Testis (tissue), 3 donors: ENCODE results near the gene SNRPN. TPM values are rescaled to one million over a fixed set of nuclear protein-coding genes. Genes with fewer than 3 reads are reported as not detected.

ENCODE experiments used
- DNase-seq: peaks from one replicate; pipeline ENCODE4 v3.0.0-alpha.2; 2019
- H3K27ac ChIP-seq, 2 donors: fragments of 200-600 bp; sonication (generic); one replicate each; pipeline ENCODE4 v1.5.1; 2019
- H3K27me3 ChIP-seq: fragments of 200-600 bp; sonication (generic); one replicate; pipeline ENCODE4 v1.5.1; 2019
- H3K36me3 ChIP-seq: fragments of 200-600 bp; sonication (generic); one replicate; pipeline ENCODE4 v1.5.1; 2017; ENCODE audit warnings: low read depth; ENCODE audit errors: missing control alignments
- H3K4me1 ChIP-seq: fragments of 200-600 bp; sonication (generic); one replicate; pipeline ENCODE4 v1.5.1; 2019
- H3K4me3 ChIP-seq, 2 donors: fragments of 200-600 bp; sonication (generic); one replicate each; pipeline ENCODE4 v1.5.1; 2017 to 2019
- H3K9me3 ChIP-seq: fragments of 200-600 bp; sonication (generic); one replicate; pipeline ENCODE4 v1.5.1; 2017
- POLR2A ChIP-seq: fragments of 450-650 bp; IDR thresholded peaks from one replicate; pipeline ENCODE4 v1.6.1; 2017; ENCODE audit warnings: antibody characterized with exemption, mild to moderate bottlenecking, moderate library complexity
- WGBS, 2 donors: methylation state at CpG; one replicate each; pipeline ENCODE4 v1.1.5; 2018; 5-methylcytosine and 5-hydroxymethylcytosine counted together
- intact Hi-C: fragments of 100-400 bp; cut with DNase I; formaldehyde crosslinking; loops from one replicate; pipeline ENCODE4 v1.15.1; 2023; ENCODE audit warnings: low total_unique reads
- polyA plus RNA-seq: library from polyadenylated mRNA; stranded (reverse); fragments of 350-450 nt; fragmentation: Illumina TruSeq; extraction: RNeasy Lipid Tissue Mini Kit (QIAGEN cat#74804); gene quantifications from one replicate; pipeline ENCODE4 v1.2.3, GENCODE V29; 2014; ENCODE audit warnings: low read depth, low replicate concordance; ENCODE audit not compliant: insufficient read depth
- total RNA-seq, 2 donors: library from RNA; depleted of rRNA; stranded (reverse); fragments of >200 nt; gene quantifications; one replicate each; pipeline ENCODE4 v1.2.3, GENCODE V29; 2016
- TF ChIP-seq, protein P1 (sequence below), 3 experiments: fragments of 450-650 bp in 2 of 3; fragments of 200-600 bp in 1 of 3; sonication (generic) in 1 of 3; IDR thresholded peaks; one replicate each; pipeline ENCODE4 v1.5.1; 2016 to 2019; ENCODE audit warnings: antibody characterized with exemption in 3 of 3, mild to moderate bottlenecking in 2 of 3, moderate library complexity in 1 of 3

The SNRPN gene
- total and polyA plus RNA-seq, 3 donors from 2014 or later = 127 to 180 (median 132) TPM

DNA sequence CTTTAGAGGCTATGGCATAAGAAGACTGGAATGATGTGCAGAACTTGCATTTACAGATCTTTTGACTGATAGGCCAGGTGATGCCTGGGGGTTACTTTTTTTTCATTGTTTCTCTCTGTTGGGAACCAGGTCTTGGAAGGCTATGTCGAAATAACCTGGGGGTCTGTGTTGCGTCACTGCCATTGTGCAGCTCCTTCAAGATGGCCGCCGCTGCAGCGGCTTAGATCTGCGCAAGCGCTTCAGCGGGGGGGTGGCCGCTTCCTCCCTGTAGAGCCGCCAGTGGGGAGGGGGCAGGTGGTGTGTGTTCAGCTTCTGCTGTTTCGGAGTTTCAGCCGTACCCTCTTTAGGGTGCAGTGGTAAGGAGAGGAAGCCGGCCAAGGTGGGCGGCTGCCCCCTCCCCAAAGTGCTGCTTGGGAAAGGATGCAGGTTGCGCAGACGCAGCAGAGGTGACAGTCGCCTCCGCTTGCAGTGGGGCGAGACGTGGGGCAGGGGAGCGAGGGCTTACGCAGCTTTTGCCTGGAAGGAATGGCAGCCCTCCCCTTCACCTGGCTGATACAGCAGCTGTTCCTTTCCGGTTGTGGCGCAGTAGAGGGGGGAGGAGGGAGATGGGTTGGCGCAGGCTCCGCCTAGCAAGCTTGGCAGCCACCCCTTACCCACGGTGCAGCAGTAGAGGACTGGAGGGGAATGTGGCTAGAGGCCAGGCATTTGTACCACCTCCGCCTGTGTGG is 1.5 kb downstream of the SNRPN start:
- intact Hi-C loops = no loop called here
- DNase-seq = peak; percentile 90
- Histone ChIP-seq H3K27me3 (no peaks in the 10 kb centered on the region), H3K27ac (peak overlapping the region; percentile 81 to 83), H3K4me1 (no peaks in the 10 kb centered on the region), H3K4me3 (peak overlapping the region; percentile 74 to 91), H3K9me3 (no peaks in the 10 kb centered on the region), H3K36me3 (no peaks in the 10 kb centered on the region)
- 20 to 32% methylated on average over 5 to 28 of the region's 28 CpGs for WGBS, 2 donors
- no peak for TF ChIP-seq POLR2A
- TF ChIP-seq, protein P1, sequence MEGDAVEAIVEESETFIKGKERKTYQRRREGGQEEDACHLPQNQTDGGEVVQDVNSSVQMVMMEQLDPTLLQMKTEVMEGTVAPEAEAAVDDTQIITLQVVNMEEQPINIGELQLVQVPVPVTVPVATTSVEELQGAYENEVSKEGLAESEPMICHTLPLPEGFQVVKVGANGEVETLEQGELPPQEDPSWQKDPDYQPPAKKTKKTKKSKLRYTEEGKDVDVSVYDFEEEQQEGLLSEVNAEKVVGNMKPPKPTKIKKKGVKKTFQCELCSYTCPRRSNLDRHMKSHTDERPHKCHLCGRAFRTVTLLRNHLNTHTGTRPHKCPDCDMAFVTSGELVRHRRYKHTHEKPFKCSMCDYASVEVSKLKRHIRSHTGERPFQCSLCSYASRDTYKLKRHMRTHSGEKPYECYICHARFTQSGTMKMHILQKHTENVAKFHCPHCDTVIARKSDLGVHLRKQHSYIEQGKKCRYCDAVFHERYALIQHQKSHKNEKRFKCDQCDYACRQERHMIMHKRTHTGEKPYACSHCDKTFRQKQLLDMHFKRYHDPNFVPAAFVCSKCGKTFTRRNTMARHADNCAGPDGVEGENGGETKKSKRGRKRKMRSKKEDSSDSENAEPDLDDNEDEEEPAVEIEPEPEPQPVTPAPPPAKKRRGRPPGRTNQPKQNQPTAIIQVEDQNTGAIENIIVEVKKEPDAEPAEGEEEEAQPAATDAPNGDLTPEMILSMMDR (IDR thresholded peaks at IDR 0.05) = no peak

DNA sequence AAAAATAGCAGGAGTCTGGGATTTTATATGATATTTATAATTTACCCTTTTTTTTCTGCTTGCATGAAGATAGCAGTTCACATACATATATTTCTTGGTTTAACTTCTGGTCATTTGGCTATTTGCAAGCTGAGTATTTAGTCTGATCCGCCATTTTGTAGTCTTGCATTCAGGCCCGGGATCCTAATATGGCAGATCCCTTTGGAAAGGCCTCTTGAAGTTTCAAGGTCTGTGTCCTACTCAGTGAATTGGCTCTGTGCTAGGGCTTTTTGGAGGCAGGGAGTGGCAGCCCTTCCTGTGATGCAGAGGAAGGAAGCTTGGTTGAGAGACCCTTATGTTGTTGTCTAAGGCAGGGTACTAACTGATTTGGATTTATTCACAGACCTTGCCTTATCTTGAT is 2.9 kb downstream of the SNRPN start:
- H3K36me3 ChIP-seq = no peaks in the 10 kb centered on the region
- DNase-seq = peak; percentile 22
- no peaks in the 10 kb centered on the region for H3K9me3 ChIP-seq
- H3K27me3 ChIP-seq = no peaks in the 10 kb centered on the region
- 41 to 54% methylated on average over 2 of the region's 2 CpGs for WGBS, 2 donors
- H3K4me3 ChIP-seq = no peak overlapping the region
- TF ChIP-seq POLR2A = no peak
- TF ChIP-seq, protein P1 (IDR thresholded peaks at IDR 0.05) = no peak
- H3K27ac ChIP-seq = no peak overlapping the region
- intact Hi-C loops = no loop called here
- no peaks in the 10 kb centered on the region for H3K4me1 ChIP-seq

DNA sequence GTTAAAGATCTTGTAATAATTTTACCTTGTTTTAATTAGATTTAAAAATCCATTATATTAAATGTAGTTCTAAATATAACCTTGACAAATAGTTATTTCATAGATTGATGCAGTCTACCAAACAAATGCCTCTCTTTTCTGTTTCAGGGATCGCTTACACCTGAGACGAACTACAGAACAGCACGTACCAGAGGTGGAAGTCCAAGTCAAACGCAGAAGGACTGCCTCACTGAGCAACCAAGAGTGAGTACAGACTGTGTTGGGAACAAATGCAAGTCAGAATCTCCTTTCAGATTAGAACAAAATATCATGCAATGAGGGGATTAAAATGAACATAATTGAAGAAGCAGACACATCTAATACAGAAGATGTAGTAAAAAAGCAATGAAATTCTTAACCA is 7.2 kb downstream of the SNRPN start:
- DNase-seq = no peak
- no peaks in the 10 kb centered on the region for H3K36me3 ChIP-seq
- TF ChIP-seq POLR2A = no peak
- TF ChIP-seq, protein P1 (IDR thresholded peaks at IDR 0.05) = no peak
- no peaks in the 10 kb centered on the region for H3K4me1 ChIP-seq
- no peak overlapping the region for H3K27ac ChIP-seq
- 75 to 77% methylated on average over 4 of the region's 4 CpGs for WGBS, 2 donors
- H3K27me3 ChIP-seq = no peaks in the 10 kb centered on the region
- intact Hi-C loops = loop anchor here (5.0 kb wide), 1 partner anchor 475 kb away; the partner anchor contains the start of gene UBE3A
- H3K4me3 ChIP-seq = no peak overlapping the region
- H3K9me3 ChIP-seq = no peaks in the 10 kb centered on the region

DNA sequence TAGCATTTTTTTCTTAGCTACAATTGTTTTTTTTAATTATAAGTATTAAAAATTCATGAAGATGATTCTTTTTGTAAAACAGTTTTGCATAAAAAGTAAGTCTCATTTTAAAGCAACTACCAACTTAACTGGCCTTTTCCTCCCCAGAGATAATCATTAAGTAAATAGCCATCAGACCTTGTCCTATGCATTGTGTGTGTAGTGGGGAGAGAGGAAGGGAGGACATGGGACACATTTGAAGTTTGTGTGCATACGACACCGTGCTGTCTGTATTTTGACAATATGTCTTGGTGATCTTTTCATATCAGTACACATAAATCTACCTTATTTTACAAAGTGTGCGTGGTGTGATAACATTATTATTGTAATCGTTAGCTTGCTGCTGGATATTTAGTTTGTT is 8.1 kb downstream of the SNRPN start:
- WGBS, 2 donors = 92% methylated on average over 4 of the region's 4 CpGs
- DNase-seq = no peak
- no peak overlapping the region for H3K4me3 ChIP-seq
- no peaks in the 10 kb centered on the region for H3K36me3 ChIP-seq
- H3K27me3 ChIP-seq = no peaks in the 10 kb centered on the region
- no peaks in the 10 kb centered on the region for H3K9me3 ChIP-seq
- H3K27ac ChIP-seq = no peak overlapping the region
- intact Hi-C loops = loop anchor here (5.0 kb wide), 1 partner anchor 474 kb away; the partner anchor contains the start of gene UBE3A
- TF ChIP-seq, protein P1 (IDR thresholded peaks at IDR 0.05) = no peak
- TF ChIP-seq POLR2A = no peak
- H3K4me1 ChIP-seq = no peaks in the 10 kb centered on the region
